ENCODE measurements around the gene KANTR.

GRCh38 chrX:53048169-53049126 is 45.5 kb upstream of the KANTR start, which contains the start of gene GPR173:
- TF ChIP-seq CTCF (IDR thresholded peaks at IDR 0.05; ENCODE audit: low read depth, low read length) (no peak), EZH2phosphoT487 (IDR thresholded peaks at IDR 0.05; ENCODE audit: low read depth) (no peak)

Measured in OCI-LY3 (cell line).